GM21528 (cell line): Measurements from ENCODE around the gene PPP2R1A.
"Not testable (repeated sequence)": the region's sequence is repeated elsewhere in the genome, so short reads cannot be mapped to it uniquely, and the experiment has no call there.

Source experiments
- ATAC-seq: cut with Tn5 transposase; IDR thresholded peaks from one replicate; pipeline ENCODE4 v1.9.1; 2021; ENCODE audit warnings: mild to moderate bottlenecking, moderate library complexity; ENCODE audit not compliant: unreplicated experiment, low FRiP score

The PPP2R1A gene

GRCh38 chr19:52200044-52200443 is 10.2 kb downstream of the PPP2R1A start:
- no peak for ATAC-seq

GRCh38 chr19:52200755-52201391 is 11.0 kb downstream of the PPP2R1A start:
- ATAC-seq, result not testable (repeated sequence)

- no peak for ATAC-seq
Measured at GRCh38 chr19:52206481-52206880, 16.6 kb downstream of the PPP2R1A start.

GRCh38 chr19:52211203-52211602 is 21.4 kb downstream of the PPP2R1A start:
- ATAC-seq, result no peak

- ATAC-seq, result no peak
Measured at GRCh38 chr19:52211926-52212571, 22.2 kb downstream of the PPP2R1A start.

GRCh38 chr19:52212572-52213255 is 22.9 kb downstream of the PPP2R1A start:
- ATAC-seq, result no peak

- ATAC-seq, result no peak
Measured at GRCh38 chr19:52214241-52214640, 24.4 kb downstream of the PPP2R1A start.

- no peak for ATAC-seq
Measured at GRCh38 chr19:52216401-52216800, 26.5 kb downstream of the PPP2R1A start.

GRCh38 chr19:52217576-52217975 is 27.7 kb downstream of the PPP2R1A start:
- no peak for ATAC-seq

- no peak for ATAC-seq
Measured at GRCh38 chr19:52219611-52220010, 29.8 kb downstream of the PPP2R1A start.

- no peak for ATAC-seq
Measured at GRCh38 chr19:52221031-52221430, 31.2 kb downstream of the PPP2R1A start.

GRCh38 chr19:52221831-52222375 is 32.1 kb downstream of the PPP2R1A start:
- no peak for ATAC-seq

GRCh38 chr19:52224211-52224610 is 34.4 kb downstream of the PPP2R1A start:
- ATAC-seq, result no peak

- no peak for ATAC-seq
Measured at GRCh38 chr19:52226652-52227051, 36.8 kb downstream of the PPP2R1A start.

GRCh38 chr19:52227196-52227940 is 37.5 kb downstream of the PPP2R1A start:
- ATAC-seq, result no peak

GRCh38 chr19:52227980-52228379 is 38.1 kb downstream of the PPP2R1A start:
- ATAC-seq, result no peak

GRCh38 chr19:52229524-52229923 is 39.7 kb downstream of the PPP2R1A start:
- no peak for ATAC-seq

- no peak for ATAC-seq
Measured at GRCh38 chr19:52230685-52231084, 40.8 kb downstream of the PPP2R1A start.

- ATAC-seq, result no peak
Measured at GRCh38 chr19:52231154-52231910, 41.5 kb downstream of the PPP2R1A start.

- no peak for ATAC-seq
Measured at GRCh38 chr19:52234406-52234805, 44.6 kb downstream of the PPP2R1A start.
